ENCODE measurements around the gene KRTAP12-3.
"Not testable (repeated sequence)": the region's sequence is repeated elsewhere in the genome, so short reads cannot be mapped to it uniquely, and the experiment has no call there.

KRTAP12-3 gene

GRCh38 chr21:44657635-44658540 lies at the start of gene KRTAP12-3:
Gene KRTAP12-3, plus strand, starts transcription at chr21:44657932. Its CDS starts 48 bp downstream, at chr21:44657980.
- DNase-seq, result no peak

DNA sequence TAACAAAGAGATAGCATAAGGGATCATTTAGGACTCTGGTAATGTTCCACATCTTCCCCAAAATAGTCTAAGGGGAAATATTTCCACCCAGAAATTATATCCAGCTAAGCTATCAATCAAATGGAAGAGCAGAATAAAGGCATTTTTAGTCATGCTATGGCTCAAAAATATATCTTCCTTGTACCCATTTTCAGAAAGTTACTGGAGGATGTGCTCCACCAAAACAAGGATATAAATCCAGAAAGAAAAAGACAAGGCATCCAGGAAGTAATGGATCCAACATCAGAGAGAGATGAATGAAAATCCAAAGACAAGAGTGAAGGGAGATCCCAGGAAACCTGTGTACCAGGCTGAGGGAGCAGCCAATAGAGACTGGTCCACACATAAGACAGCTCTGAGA lies 48.5 kb upstream of the KRTAP12-3 start:
- DNase-seq, result no peak

GRCh38 chr21:44610157-44610843 lies 47.4 kb upstream of the KRTAP12-3 start:
- DNase-seq, result not testable (repeated sequence)

- no peak for DNase-seq
Measured at GRCh38 chr21:44611551-44611950, 46.2 kb upstream of the KRTAP12-3 start.

GRCh38 chr21:44612029-44612486 lies 45.7 kb upstream of the KRTAP12-3 start, which contains the start of gene KRTAP10-8:
Gene KRTAP10-8, plus strand, starts transcription at chr21:44612079. Its CDS starts 22 bp downstream, at chr21:44612101.
- no peak for DNase-seq

- DNase-seq, result no peak
Measured at GRCh38 chr21:44612669-44613229, 45.0 kb upstream of the KRTAP12-3 start.

GRCh38 chr21:44613386-44614155 lies 44.2 kb upstream of the KRTAP12-3 start:
- DNase-seq, result no peak

GRCh38 chr21:44614161-44614631 lies 43.5 kb upstream of the KRTAP12-3 start:
- DNase-seq, result no peak

DNA sequence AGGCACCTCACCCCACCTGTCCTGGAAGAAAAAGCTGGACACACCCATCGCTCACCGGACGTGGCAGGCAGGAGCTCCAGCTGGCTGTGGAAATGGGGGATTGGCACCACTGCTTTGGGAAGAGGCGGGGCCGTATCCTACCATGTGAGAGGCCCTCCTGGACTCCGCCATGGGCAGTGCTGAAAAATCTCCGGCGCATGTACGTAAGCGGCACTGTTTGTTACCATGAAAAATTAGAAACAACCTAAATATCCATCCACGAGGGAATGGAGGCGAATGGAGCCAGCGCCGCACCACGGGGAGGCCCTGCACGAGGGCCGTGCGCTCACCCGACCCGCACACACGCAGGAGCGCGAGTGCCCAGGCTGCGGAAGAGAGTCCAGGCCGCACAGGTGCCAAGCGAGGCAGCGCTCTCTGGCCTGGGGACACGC lies 42.8 kb upstream of the KRTAP12-3 start:
- no peak for DNase-seq

- no peak for DNase-seq
Measured at GRCh38 chr21:44615466-44615865, 42.3 kb upstream of the KRTAP12-3 start.

DNA sequence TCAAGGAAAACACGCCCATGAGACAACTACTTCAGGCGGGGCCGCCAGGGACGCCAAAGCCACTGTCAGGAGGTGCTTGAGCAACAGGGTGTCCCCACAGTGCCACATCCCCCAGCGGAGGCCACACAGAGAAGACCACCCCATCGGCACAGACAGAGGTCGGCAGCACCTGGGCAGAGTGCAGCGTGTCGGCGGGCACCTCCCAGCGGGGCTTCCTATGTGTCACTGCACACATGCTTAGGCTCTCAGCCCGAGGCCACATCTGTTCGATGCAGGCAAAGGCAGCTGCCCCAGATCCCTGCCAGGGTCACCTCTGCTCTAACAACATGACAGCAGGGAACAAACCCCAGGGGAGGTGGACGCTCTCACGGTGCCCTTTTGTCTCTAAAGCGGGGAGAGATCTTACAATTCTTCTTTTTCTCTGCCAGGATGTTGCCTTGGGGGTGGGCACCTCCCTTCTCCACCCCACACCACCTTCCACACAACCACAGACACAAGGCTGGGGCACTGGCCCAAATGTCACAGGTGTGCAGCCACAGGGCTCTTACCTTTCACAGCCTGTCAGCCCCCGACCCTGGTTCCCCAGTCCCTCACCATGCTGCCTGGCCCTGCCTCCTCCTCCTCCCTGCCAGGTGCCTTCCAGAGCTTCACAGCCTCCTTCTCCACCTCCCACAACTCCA lies 41.7 kb upstream of the KRTAP12-3 start:
- no peak for DNase-seq

GRCh38 chr21:44616591-44616926 lies 41.2 kb upstream of the KRTAP12-3 start:
- no peak for DNase-seq

GRCh38 chr21:44617071-44617501 lies 40.6 kb upstream of the KRTAP12-3 start:
- no peak for DNase-seq

DNA sequence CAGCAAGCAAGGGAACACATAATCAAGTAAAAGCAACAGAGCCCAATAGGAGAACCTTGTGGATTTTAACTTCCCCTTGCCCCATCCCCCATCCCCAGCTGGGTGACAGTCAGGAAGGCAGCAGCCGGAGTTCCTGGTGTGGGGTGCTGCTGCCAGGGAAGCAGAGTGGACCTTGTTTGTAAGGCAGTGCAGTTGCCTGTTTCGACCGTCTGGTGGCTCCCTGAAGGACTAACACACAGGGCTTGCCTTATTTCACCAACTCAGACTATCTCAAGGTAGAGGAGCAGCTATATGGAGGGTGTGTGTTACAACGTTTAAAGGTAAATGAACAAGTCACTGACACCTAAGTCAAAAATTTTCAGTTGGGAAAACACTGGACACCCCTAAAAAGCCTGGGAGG lies 39.2 kb upstream of the KRTAP12-3 start:
- no peak for DNase-seq

- no peak for DNase-seq
Measured at GRCh38 chr21:44618909-44619308, 38.8 kb upstream of the KRTAP12-3 start.

- DNase-seq, result no peak
Measured at GRCh38 chr21:44619886-44620285, 37.8 kb upstream of the KRTAP12-3 start.

DNA sequence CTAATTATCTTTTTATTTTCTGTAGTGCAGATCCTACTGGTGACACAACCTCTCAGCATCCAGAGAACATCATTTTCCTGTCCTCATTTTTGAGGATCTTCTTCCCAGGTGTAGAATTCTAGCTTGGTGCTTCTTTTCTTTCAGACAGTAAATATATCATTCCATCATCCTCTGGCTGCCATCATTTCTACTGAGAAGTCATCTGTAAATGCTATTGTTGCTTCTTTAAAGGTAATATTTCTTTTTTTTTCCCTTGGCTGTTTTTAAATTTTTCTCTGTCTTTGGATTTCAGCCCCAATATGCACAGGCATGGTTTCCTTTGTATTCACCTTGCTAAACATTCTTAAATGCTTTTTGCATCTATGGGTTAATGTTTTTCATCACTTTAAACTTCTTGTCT lies 34.2 kb upstream of the KRTAP12-3 start:
- DNase-seq, result no peak

- DNase-seq, result no peak
Measured at GRCh38 chr21:44625756-44626155, 32.0 kb upstream of the KRTAP12-3 start.

- DNase-seq, result no peak
Measured at GRCh38 chr21:44626262-44626661, 31.5 kb upstream of the KRTAP12-3 start.

GRCh38 chr21:44626673-44627143 lies 31.0 kb upstream of the KRTAP12-3 start, which contains the start of gene KRTAP10-9:
Gene KRTAP10-9, plus strand, starts transcription at chr21:44627093. Its CDS starts 79 bp downstream, at chr21:44627172.
- no peak for DNase-seq

DNA sequence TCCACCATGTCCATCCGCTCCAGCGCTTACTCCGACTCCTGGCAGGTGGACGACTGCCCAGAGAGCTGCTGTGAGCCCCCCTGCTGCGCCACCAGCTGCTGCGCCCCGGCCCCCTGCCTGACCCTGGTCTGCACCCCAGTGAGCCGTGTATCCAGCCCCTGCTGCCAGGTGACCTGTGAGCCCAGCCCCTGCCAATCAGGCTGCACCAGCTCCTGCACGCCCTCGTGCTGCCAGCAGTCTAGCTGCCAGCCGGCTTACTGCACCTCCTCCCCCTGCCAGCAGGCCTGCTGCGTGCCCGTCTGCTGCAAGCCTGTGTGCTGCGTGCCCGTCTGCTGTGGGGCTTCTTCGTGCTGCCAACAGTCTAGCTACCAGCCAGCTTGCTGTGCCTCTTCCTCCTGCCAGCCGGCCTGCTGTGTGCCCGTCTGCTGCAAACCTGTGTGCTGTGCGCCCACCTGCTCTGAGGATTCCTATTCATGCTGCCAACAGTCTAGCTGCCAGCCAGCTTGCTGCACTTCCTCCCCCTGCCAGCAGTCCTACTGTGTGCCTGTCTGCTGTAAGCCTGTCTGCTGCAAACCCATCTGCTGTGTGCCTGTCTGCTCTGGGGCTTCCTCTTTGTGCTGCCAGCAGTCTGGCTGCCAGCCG lies 30.4 kb upstream of the KRTAP12-3 start:
- not testable (repeated sequence) for DNase-seq

Measured in SHP77 treated with DMSO at 0.1 percent for 48 hours (cell line).